GM23338 (cell line): ENCODE data around the gene NTRK3.

Experiments used
- CREB1 ChIP-seq: fragments of 250-450 bp; sonication (Bioruptor Pico); IDR thresholded peaks from 2 replicates; pipeline ENCODE4 v1.5.0; 2020; ENCODE audit warnings: low read depth, mild to moderate bottlenecking, moderate library complexity
- CTCF ChIP-seq, 2 experiments: fragments of 200-600 bp in 1 of 2; sonication (generic) in 1 of 2; conservative IDR thresholded peaks; 2 replicates each; pipeline versions ENCODE4 v1.5.1 to v1.6.1; 2016 to 2017; ENCODE audit warnings: antibody characterized with exemption in 2 of 2, low read depth in 2 of 2, mild to moderate bottlenecking in 2 of 2, moderate library complexity in 1 of 2

GRCh38 chr15:88004399-88004798, 252.1 kb downstream of the NTRK3 start:
- TF ChIP-seq CTCF (conservative IDR thresholded peaks at IDR 0.05; ENCODE audit: low read depth in 2 of 2) (no peak), CREB1 (CRISPR knock-in tag) (no peak)
